HEK293 (cell line): ENCODE data around the gene LINC00237.

Experiments
- CTCF ChIA-PET: fragments of 350-600 bp; formaldehyde crosslinking; extraction: SDS; loops from one replicate; lab custom pipeline; 2021; ENCODE audit warnings: antibody characterized with exemption; lab: Yijun Ruan, JAX
- POLR2A ChIA-PET: fragments of 300-600 bp; formaldehyde crosslinking; extraction: SDS; loops from one replicate; lab custom pipeline; 2020; ENCODE audit warnings: antibody characterized with exemption, inconsistent platforms; lab: Yijun Ruan, JAX
- H3K27ac ChIP-seq: fragments of 200-500 bp; sonication (Bioruptor generic); 2 replicates; pipeline ENCODE4 v1.5.1; 2014; ENCODE audit warnings: low read depth, low read length, control low read depth, inconsistent platforms; ENCODE audit errors: extremely low read depth
- H3K36me3 ChIP-seq, 2 experiments: fragments of 200-500 bp in 1 of 2; sonication (Bioruptor generic) in 1 of 2; 1 replicate in 1 of 2; 2 replicates in 1 of 2; pipeline ENCODE4 v1.5.1; 2014 to 2017; ENCODE audit warnings: inconsistent platforms in 2 of 2, low read length in 2 of 2; ENCODE audit not compliant: control insufficient read depth in 2 of 2, insufficient read depth in 1 of 2
- H3K4me1 ChIP-seq: fragments of 200-500 bp; sonication (Bioruptor generic); 2 replicates; pipeline ENCODE4 v1.5.1; 2014; ENCODE audit warnings: mild to moderate bottlenecking, low read length, inconsistent platforms; ENCODE audit not compliant: control insufficient read depth, insufficient read depth
- H3K4me3 ChIP-seq: 2 replicates; pipeline ENCODE4 v1.5.1; 2011; ENCODE audit warnings: low read depth, mild to moderate bottlenecking, control low read depth, low read length, moderate library complexity
- H3K9me3 ChIP-seq: fragments of 200-500 bp; sonication (Bioruptor generic); 2 replicates; pipeline ENCODE4 v1.5.1; 2014; ENCODE audit warnings: low read depth, low read length, inconsistent platforms; ENCODE audit not compliant: control insufficient read depth, insufficient read depth
- AEBP2 ChIP-seq: fragments of 450-650 bp; formaldehyde crosslinking; IDR thresholded peaks from 2 replicates; pipeline ENCODE4 v1.5.1; 2016; ENCODE audit warnings: missing biosample characterization, missing genetic modification characterization, borderline replicate concordance
- GLIS1 ChIP-seq: fragments of 450-650 bp; formaldehyde crosslinking; IDR thresholded peaks from 2 replicates; pipeline ENCODE4 v1.5.1; 2016; ENCODE audit warnings: missing biosample characterization, missing genetic modification characterization
- HOXD13 ChIP-seq: sonication (generic); formaldehyde crosslinking; IDR thresholded peaks from 2 replicates; pipeline ENCODE4 v1.8.0; 2022; ENCODE audit warnings: missing genetic modification reagents, borderline replicate concordance
- SCRT1 ChIP-seq: fragments of 450-650 bp; formaldehyde crosslinking; IDR thresholded peaks from 2 replicates; pipeline ENCODE4 v1.5.1; 2016; ENCODE audit warnings: missing biosample characterization, missing genetic modification characterization, borderline replicate concordance
- SP3 ChIP-seq: fragments of 450-650 bp; formaldehyde crosslinking; IDR thresholded peaks from 2 replicates; pipeline ENCODE4 v1.5.1; 2016; ENCODE audit warnings: missing biosample characterization, missing genetic modification characterization
- ZNF132 ChIP-seq: fragments of 450-650 bp; formaldehyde crosslinking; IDR thresholded peaks from 2 replicates; pipeline ENCODE4 v1.5.1; 2017; ENCODE audit warnings: missing biosample characterization, missing genetic modification characterization, borderline replicate concordance
- ZNF169 ChIP-seq: fragments of 450-650 bp; formaldehyde crosslinking; IDR thresholded peaks from 2 replicates; pipeline ENCODE4 v1.5.1; 2016; ENCODE audit warnings: missing biosample characterization, missing genetic modification characterization
- ZNF211 ChIP-seq: fragments of 450-650 bp; formaldehyde crosslinking; IDR thresholded peaks from 2 replicates; pipeline ENCODE4 v1.5.1; 2016; ENCODE audit warnings: low read depth, missing biosample characterization, missing genetic modification characterization
- ZNF311 ChIP-seq: fragments of 450-650 bp; formaldehyde crosslinking; IDR thresholded peaks from 2 replicates; pipeline ENCODE4 v1.5.1; 2017; ENCODE audit warnings: missing biosample characterization, missing genetic modification characterization, borderline replicate concordance
- ZNF354C ChIP-seq: fragments of 450-650 bp; formaldehyde crosslinking; IDR thresholded peaks from 2 replicates; pipeline ENCODE4 v1.5.1; 2016; ENCODE audit warnings: missing biosample characterization, missing genetic modification characterization, low read depth, borderline replicate concordance
- ZNF473 ChIP-seq: fragments of 450-650 bp; formaldehyde crosslinking; IDR thresholded peaks from 2 replicates; pipeline ENCODE4 v1.5.1; 2017; ENCODE audit warnings: missing biosample characterization, missing genetic modification characterization
- ZNF530 ChIP-seq: fragments of 450-650 bp; formaldehyde crosslinking; IDR thresholded peaks from 2 replicates; pipeline ENCODE4 v1.5.1; 2016; ENCODE audit warnings: low read depth, missing biosample characterization, missing genetic modification characterization
- ZNF596 ChIP-seq: fragments of 450-650 bp; IDR thresholded peaks from 2 replicates; pipeline ENCODE4 v1.5.0; 2018; ENCODE audit warnings: missing biosample characterization, mild to moderate bottlenecking, missing genetic modification characterization, moderate library complexity
- ZNF626 ChIP-seq: fragments of 450-650 bp; sonication (Bioruptor Pico); formaldehyde crosslinking; IDR thresholded peaks from 2 replicates; pipeline ENCODE4 v1.5.1; 2018; ENCODE audit warnings: missing biosample characterization, missing genetic modification characterization, inconsistent platforms
- ZNF692 ChIP-seq: fragments of 450-650 bp; formaldehyde crosslinking; IDR thresholded peaks from 2 replicates; pipeline ENCODE4 v1.5.1; 2016; ENCODE audit warnings: missing biosample characterization, missing genetic modification characterization
- ZNF701 ChIP-seq: fragments of 450-650 bp; formaldehyde crosslinking; IDR thresholded peaks from 2 replicates; pipeline ENCODE4 v1.5.1; 2016; ENCODE audit warnings: missing biosample characterization, missing genetic modification characterization
- ZNF747 ChIP-seq: fragments of 450-650 bp; formaldehyde crosslinking; IDR thresholded peaks from 2 replicates; pipeline ENCODE4 v1.5.1; 2016; ENCODE audit warnings: missing biosample characterization, missing genetic modification characterization
- ZNF76 ChIP-seq: fragments of 450-650 bp; formaldehyde crosslinking; IDR thresholded peaks from 2 replicates; pipeline ENCODE4; 2016; ENCODE audit warnings: low read depth, missing biosample characterization, missing genetic modification characterization, borderline replicate concordance
- ZNF791 ChIP-seq: fragments of 450-650 bp; formaldehyde crosslinking; IDR thresholded peaks from 2 replicates; pipeline ENCODE4 v1.5.1; 2016; ENCODE audit warnings: missing biosample characterization, missing genetic modification characterization
- TF ChIP-seq, protein P1 (sequence below): fragments of 450-650 bp; formaldehyde crosslinking; IDR thresholded peaks from 2 replicates; pipeline ENCODE4 v1.5.1; 2016; ENCODE audit warnings: missing biosample characterization, missing genetic modification characterization
- TF ChIP-seq, protein P2 (sequence below): fragments of 450-650 bp; formaldehyde crosslinking; IDR thresholded peaks from 2 replicates; pipeline ENCODE4 v1.5.1; 2016; ENCODE audit warnings: missing biosample characterization, missing genetic modification characterization

Gene LINC00237

GRCh38 chr20:21101932-21102575 is 4.1 kb downstream of the LINC00237 start (continued):
- no peak for TF ChIP-seq AEBP2 (tag by site-specific recombination)
- no peak for TF ChIP-seq ZNF626 (tag by site-specific recombination)

- peak overlapping the region; percentile 10; the same call in 1 of the 2 replicates for H3K4me3 ChIP-seq
- H3K4me1 ChIP-seq, result no peaks in the 10 kb centered on the region
- no peak for TF ChIP-seq ZNF701 (tag by site-specific recombination)
- TF ChIP-seq ZNF169, result no peak
- no peak for TF ChIP-seq ZNF473 (tag by site-specific recombination)
- TF ChIP-seq GLIS1 (tag by site-specific recombination), result no peak
- no peak for TF ChIP-seq ZNF530
- TF ChIP-seq ZNF76, result no peak
- no peak for TF ChIP-seq ZNF211
- TF ChIP-seq ZNF747, result no peak
- no peak for TF ChIP-seq ZNF354C (tag by site-specific recombination)
- TF ChIP-seq, protein P1, sequence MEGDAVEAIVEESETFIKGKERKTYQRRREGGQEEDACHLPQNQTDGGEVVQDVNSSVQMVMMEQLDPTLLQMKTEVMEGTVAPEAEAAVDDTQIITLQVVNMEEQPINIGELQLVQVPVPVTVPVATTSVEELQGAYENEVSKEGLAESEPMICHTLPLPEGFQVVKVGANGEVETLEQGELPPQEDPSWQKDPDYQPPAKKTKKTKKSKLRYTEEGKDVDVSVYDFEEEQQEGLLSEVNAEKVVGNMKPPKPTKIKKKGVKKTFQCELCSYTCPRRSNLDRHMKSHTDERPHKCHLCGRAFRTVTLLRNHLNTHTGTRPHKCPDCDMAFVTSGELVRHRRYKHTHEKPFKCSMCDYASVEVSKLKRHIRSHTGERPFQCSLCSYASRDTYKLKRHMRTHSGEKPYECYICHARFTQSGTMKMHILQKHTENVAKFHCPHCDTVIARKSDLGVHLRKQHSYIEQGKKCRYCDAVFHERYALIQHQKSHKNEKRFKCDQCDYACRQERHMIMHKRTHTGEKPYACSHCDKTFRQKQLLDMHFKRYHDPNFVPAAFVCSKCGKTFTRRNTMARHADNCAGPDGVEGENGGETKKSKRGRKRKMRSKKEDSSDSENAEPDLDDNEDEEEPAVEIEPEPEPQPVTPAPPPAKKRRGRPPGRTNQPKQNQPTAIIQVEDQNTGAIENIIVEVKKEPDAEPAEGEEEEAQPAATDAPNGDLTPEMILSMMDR, result no peak
- no peak for TF ChIP-seq HOXD13
- no peak for TF ChIP-seq ZNF596
- H3K36me3 ChIP-seq, result no peaks in the 10 kb centered on the region
- no peaks in the 10 kb centered on the region for H3K9me3 ChIP-seq
- no peak overlapping the region for H3K27ac ChIP-seq
- CTCF ChIA-PET, result interaction anchor here (1.0 kb wide), 1 partner anchor 52 kb away, joined by 5 read pairs; no protein-coding TSS in a partner anchor
- POLR2A ChIA-PET, result no interaction called here
Observed at GRCh38 chr20:21101453-21101931, 4.7 kb downstream of the LINC00237 start.

DNA sequence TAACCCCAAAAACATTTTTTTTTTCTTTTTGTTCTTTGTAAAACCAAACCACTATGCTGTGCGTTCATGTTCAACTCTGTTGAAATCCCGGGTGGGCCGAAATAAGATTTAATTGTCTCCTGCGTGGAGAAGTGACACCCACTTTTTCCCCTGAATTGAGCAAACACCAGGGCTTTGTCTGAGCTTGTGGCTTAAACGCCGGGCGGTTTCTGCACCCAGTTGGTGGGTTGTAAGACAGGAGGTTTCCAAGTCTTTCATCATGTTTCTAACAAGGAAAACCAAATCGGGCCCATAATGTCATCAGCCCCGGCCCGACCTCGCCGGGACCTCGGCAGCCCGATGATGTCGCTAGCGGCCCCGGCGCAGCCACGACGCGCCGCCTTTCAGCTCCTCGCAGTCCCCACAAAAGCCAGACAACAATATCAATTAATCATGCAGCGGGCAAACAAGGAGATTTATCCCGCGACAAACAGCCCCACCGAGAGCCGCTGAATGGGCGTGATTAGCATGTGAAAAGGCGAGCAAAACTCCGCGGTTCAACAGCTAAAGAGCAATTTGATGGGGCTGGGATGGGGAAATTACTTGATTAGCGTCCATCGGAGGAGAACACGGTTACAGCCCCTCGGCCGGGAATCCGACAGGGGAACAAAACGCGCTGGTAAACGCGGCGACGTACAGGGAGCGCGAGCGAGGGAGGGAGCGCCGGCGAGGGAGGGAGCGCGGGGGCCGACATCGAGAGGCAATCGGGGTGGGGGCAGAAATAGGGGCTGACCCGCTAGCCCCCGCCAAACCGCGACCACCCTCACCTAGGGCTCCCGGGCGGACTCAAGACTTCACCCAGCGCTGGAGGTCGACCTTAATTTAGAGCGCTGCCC is 5.3 kb downstream of the LINC00237 start:
- CTCF ChIA-PET, result interaction anchor here (0.7 to 1.0 kb wide), 2 partner anchors 52 to 1202 kb away, joined by 3 to 5 read pairs; no protein-coding TSS in a partner anchor
- POLR2A ChIA-PET, result no interaction called here
- Histone ChIP-seq H3K36me3 (no peaks in the 10 kb centered on the region), H3K4me1 (no peaks in the 10 kb centered on the region), H3K9me3 (no peaks in the 10 kb centered on the region), H3K27ac (no peak overlapping the region), H3K4me3 (peak overlapping the region; percentile 10)
- TF ChIP-seq, protein P2, sequence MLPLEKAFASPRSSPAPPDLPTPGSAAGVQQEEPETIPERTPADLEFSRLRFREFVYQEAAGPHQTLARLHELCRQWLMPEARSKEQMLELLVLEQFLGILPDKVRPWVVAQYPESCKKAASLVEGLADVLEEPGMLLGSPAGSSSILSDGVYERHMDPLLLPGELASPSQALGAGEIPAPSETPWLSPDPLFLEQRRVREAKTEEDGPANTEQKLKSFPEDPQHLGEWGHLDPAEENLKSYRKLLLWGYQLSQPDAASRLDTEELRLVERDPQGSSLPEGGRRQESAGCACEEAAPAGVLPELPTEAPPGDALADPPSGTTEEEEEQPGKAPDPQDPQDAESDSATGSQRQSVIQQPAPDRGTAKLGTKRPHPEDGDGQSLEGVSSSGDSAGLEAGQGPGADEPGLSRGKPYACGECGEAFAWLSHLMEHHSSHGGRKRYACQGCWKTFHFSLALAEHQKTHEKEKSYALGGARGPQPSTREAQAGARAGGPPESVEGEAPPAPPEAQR (tag by site-specific recombination), result no peak
- TF ChIP-seq ZNF132 (tag by site-specific recombination) (no peak), ZNF791 (tag by site-specific recombination) (no peak), ZNF311 (tag by site-specific recombination) (no peak), ZNF692 (tag by site-specific recombination) (no peak), SCRT1 (tag by site-specific recombination) (no peak), SP3 (tag by site-specific recombination) (no peak)
